SH-SY5Y (cell line): Measurements from ENCODE around the gene SAP30L.

ENCODE experiments used
- GATA2 ChIP-seq: IDR thresholded peaks from 2 replicates; pipeline ENCODE4 v1.6.1; 2011; ENCODE audit warnings: mild to moderate bottlenecking, low read depth, low read length
- GATA3 ChIP-seq: IDR thresholded peaks from 2 replicates; pipeline ENCODE4 v1.6.1; 2011; ENCODE audit warnings: low read depth, mild to moderate bottlenecking, low read length, moderate library complexity

DNA sequence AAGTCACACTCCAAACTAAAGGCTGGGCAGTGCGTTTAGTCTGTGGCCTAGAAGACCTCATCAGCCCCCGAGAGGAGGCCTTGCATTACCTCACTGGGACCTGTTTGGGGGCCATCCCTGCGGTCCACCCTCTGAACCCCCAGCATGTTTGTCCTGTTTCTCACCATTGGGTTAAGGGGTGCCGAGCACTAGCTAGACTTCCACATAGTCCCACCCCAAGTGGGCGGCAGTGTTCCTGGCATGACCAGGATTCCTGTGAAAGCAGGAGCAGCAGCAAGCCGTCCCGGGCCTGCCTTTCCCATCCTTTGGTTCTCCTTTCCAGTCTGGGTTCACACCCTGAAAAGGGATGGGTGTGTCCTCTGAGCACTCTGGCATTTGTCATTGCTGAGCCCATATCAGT lies 26.6 kb upstream of the SAP30L start:
- TF ChIP-seq GATA3 (no peak), GATA2 (no peak)
